Tibial nerve (tissue), 4 donors: ENCODE data around the gene KLF1. TPM values are rescaled to one million over a fixed set of nuclear protein-coding genes. Genes with fewer than 3 reads are reported as not detected.

ENCODE experiments used
- DNase-seq, 2 donors: peaks; one replicate each; pipeline ENCODE4 v3.0.0-alpha.2; 2019; ENCODE audit warnings: low spot score in 2 of 2
- H3K27ac ChIP-seq, 4 donors: fragments of 200-600 bp; sonication (generic) in 3 of 4; one replicate each; pipeline ENCODE4 v1.5.1; 2017 to 2019; ENCODE audit warnings: mild to moderate bottlenecking in 1 of 4
- H3K27me3 ChIP-seq, 2 donors: fragments of 200-600 bp; sonication (generic) in 1 of 2; one replicate each; pipeline versions ENCODE4 v1.5.1 to v1.6.0; 2017 to 2019
- H3K36me3 ChIP-seq, 3 donors: fragments of 200-600 bp; sonication (generic); one replicate each; pipeline ENCODE4 v1.5.1; 2018 to 2019
- H3K4me1 ChIP-seq, 4 donors: fragments of 200-600 bp; sonication (generic) in 3 of 4; one replicate each; pipeline ENCODE4 v1.5.1; 2017 to 2019
- H3K4me3 ChIP-seq, 4 donors: fragments of 200-600 bp; sonication (generic) in 3 of 4; one replicate each; pipeline ENCODE4 v1.5.1; 2017 to 2019; ENCODE audit warnings: mild to moderate bottlenecking in 1 of 4, moderate library complexity in 1 of 4
- H3K9me3 ChIP-seq, 4 donors: fragments of 200-600 bp; sonication (generic) in 3 of 4; one replicate each; pipeline ENCODE4 v1.5.1; 2017 to 2019
- CTCF ChIP-seq, 5 experiments: fragments of 200-600 bp in 3 of 5; fragments of 450-650 bp in 2 of 5; sonication (generic) in 3 of 5; IDR thresholded peaks; one replicate each; pipeline ENCODE4 v1.5.1; 2016 to 2019; ENCODE audit warnings: antibody characterized with exemption in 5 of 5, mild to moderate bottlenecking in 3 of 5, moderate library complexity in 2 of 5
- EP300 ChIP-seq, 2 donors: sonication (generic); formaldehyde crosslinking; IDR thresholded peaks; one replicate each; pipeline ENCODE4 v1.6.1; 2017; ENCODE audit warnings: antibody characterized with exemption in 2 of 2, mild to moderate bottlenecking in 1 of 2
- POLR2A ChIP-seq, 2 donors: fragments of 450-650 bp; IDR thresholded peaks; one replicate each; pipeline ENCODE4 v1.6.1; 2017; ENCODE audit warnings: antibody characterized with exemption in 2 of 2, mild to moderate bottlenecking in 2 of 2, moderate library complexity in 2 of 2
- WGBS, 2 donors: methylation state at CpG; one replicate each; pipeline ENCODE4 v1.1.5; 2018; 5-methylcytosine and 5-hydroxymethylcytosine counted together
- total RNA-seq, 4 donors: library from RNA; depleted of rRNA; stranded (reverse); fragments of >200 nt; gene quantifications; one replicate each; pipeline ENCODE4 v1.1.0, GENCODE V29; 2016

Gene KLF1
- total RNA-seq, 4 donors from 2014 or later, result not detected

- H3K9me3 ChIP-seq, result no peaks in the 10 kb centered on the region
- no peak overlapping the region for H3K27ac ChIP-seq
- no peaks in the 10 kb centered on the region for H3K36me3 ChIP-seq
- H3K4me1 ChIP-seq, result peaks cover 0 to 11% (median 2%) of the 10 kb centered on the region in 4 donors
- peaks cover 0 to 26% of the 10 kb centered on the region in 2 donors for H3K27me3 ChIP-seq
- WGBS, 2 donors, result 10 to 13% methylated on average over 43 to 47 of the region's 51 CpGs
- TF ChIP-seq EP300 (IDR thresholded peaks at IDR 0.05) (no peak), POLR2A (IDR thresholded peaks at IDR 0.05) (no peak), CTCF (IDR thresholded peaks at IDR 0.05) (no peak)
- peak overlapping the region; percentile 9 to 50 (median 20) for H3K4me3 ChIP-seq
- DNase-seq, result no peak
Observed at GRCh38 chr19:12867120-12868099, 19.6 kb downstream of the KLF1 start.

- WGBS, 2 donors, result 86% methylated on average over 29 of the region's 29 CpGs
- Histone ChIP-seq H3K4me1 (peaks cover 0 to 11% (median 2%) of the 10 kb centered on the region in 4 donors), H3K36me3 (no peaks in the 10 kb centered on the region), H3K27ac (no peak overlapping the region), H3K4me3 (no peak overlapping the region), H3K27me3 (peaks cover 0 to 26% of the 10 kb centered on the region in 2 donors), H3K9me3 (no peaks in the 10 kb centered on the region)
- TF ChIP-seq CTCF (IDR thresholded peaks at IDR 0.05) (no peak), EP300 (IDR thresholded peaks at IDR 0.05) (no peak), POLR2A (IDR thresholded peaks at IDR 0.05) (no peak)
- DNase-seq, result no peak
Observed at GRCh38 chr19:12866416-12867119, 20.4 kb downstream of the KLF1 start.

GRCh38 chr19:12865746-12866415 is 21.1 kb downstream of the KLF1 start:
- WGBS, 2 donors, result 75 to 84% methylated on average over 17 to 19 of the region's 19 CpGs
- no peak for DNase-seq
- Histone ChIP-seq H3K4me1 (peaks cover 0 to 11% (median 2%) of the 10 kb centered on the region in 4 donors), H3K27ac (no peak overlapping the region), H3K36me3 (no peaks in the 10 kb centered on the region), H3K9me3 (no peaks in the 10 kb centered on the region), H3K27me3 (peaks cover 0 to 26% of the 10 kb centered on the region in 2 donors), H3K4me3 (no peak overlapping the region)
- TF ChIP-seq POLR2A (IDR thresholded peaks at IDR 0.05), result no peak
- no peak for TF ChIP-seq CTCF (IDR thresholded peaks at IDR 0.05)
- TF ChIP-seq EP300 (IDR thresholded peaks at IDR 0.05), result no peak

- TF ChIP-seq CTCF (IDR thresholded peaks at IDR 0.05) (no peak), POLR2A (IDR thresholded peaks at IDR 0.05) (no peak), EP300 (IDR thresholded peaks at IDR 0.05) (no peak)
- Histone ChIP-seq H3K36me3 (no peaks in the 10 kb centered on the region), H3K9me3 (no peaks in the 10 kb centered on the region), H3K27me3 (peaks cover 0 to 26% of the 10 kb centered on the region in 2 donors), H3K4me1 (peaks cover 0 to 11% (median 2%) of the 10 kb centered on the region in 4 donors), H3K27ac (no peak overlapping the region), H3K4me3 (no peak overlapping the region)
- WGBS, 2 donors, result 84 to 86% methylated on average over 29 to 34 of the region's 34 CpGs
- no peak for DNase-seq
Observed at GRCh38 chr19:12864721-12865715, 22.0 kb downstream of the KLF1 start.
